Stimulated activated CD4-positive, alpha-beta T cell treated with anti-CD3 and anti-CD28 coated beads, Interleukin-1b, Interleukin-23, amount 100 ng/mL, for 24 hours (primary cell): Measurements from ENCODE around the gene TPCN2.
"Not testable (repeated sequence)": the region's sequence is repeated elsewhere in the genome, so short reads cannot be mapped to it uniquely, and the experiment has no call there.

Experiments
- DNase-seq, 4 experiments: peaks; one replicate each; pipeline ENCODE4 v3.0.0-alpha.2; 2020; ENCODE audit warnings: low read depth in 4 of 4, low spot score in 1 of 4

Gene TPCN2

GRCh38 chr11:69148377-69148762 lies 99.6 kb downstream of the TPCN2 start:
- no peak for DNase-seq

GRCh38 chr11:69148806-69149205 lies 100.1 kb downstream of the TPCN2 start:
- no peak for DNase-seq

GRCh38 chr11:69149338-69150045 lies 100.8 kb downstream of the TPCN2 start:
- not testable (repeated sequence) for DNase-seq

- DNase-seq, result no peak
These were observed 101.4 kb downstream of the TPCN2 start for GRCh38 chr11:69150175-69150574.

GRCh38 chr11:69151836-69152235 lies 103.1 kb downstream of the TPCN2 start:
- no peak for DNase-seq

- DNase-seq, result no peak
These were observed 104.1 kb downstream of the TPCN2 start for GRCh38 chr11:69152733-69153421.

- DNase-seq, result no peak
These were observed 104.9 kb downstream of the TPCN2 start for GRCh38 chr11:69153661-69154060.

- no peak for DNase-seq
These were observed 105.6 kb downstream of the TPCN2 start for GRCh38 chr11:69154211-69154913.

- DNase-seq, result no peak
These were observed 106.2 kb downstream of the TPCN2 start for GRCh38 chr11:69154938-69155301.

- DNase-seq, result no peak
These were observed 106.8 kb downstream of the TPCN2 start, which contains the start of gene SMIM38 for GRCh38 chr11:69155302-69156234. Gene SMIM38 (plus strand): TSS chr11:69155935. CDS start chr11:69157847, 1,912 bp downstream.

GRCh38 chr11:69156235-69156639 lies 107.5 kb downstream of the TPCN2 start:
- DNase-seq, result no peak

GRCh38 chr11:69156673-69157155 lies 108.0 kb downstream of the TPCN2 start:
- DNase-seq, result no peak

- no peak for DNase-seq
These were observed 108.6 kb downstream of the TPCN2 start for GRCh38 chr11:69157156-69157821.

GRCh38 chr11:69157822-69158231 lies 109.1 kb downstream of the TPCN2 start:
- DNase-seq, result no peak

GRCh38 chr11:69158301-69159149 lies 109.8 kb downstream of the TPCN2 start:
- DNase-seq, result no peak

- DNase-seq, result no peak
These were observed 110.6 kb downstream of the TPCN2 start for GRCh38 chr11:69159150-69159852.

GRCh38 chr11:69160296-69161116 lies 111.8 kb downstream of the TPCN2 start:
- DNase-seq, result no peak

GRCh38 chr11:69161117-69161407 lies 112.3 kb downstream of the TPCN2 start:
- DNase-seq, result no peak
